Measurements from ENCODE around the gene C10orf62. TPM values are rescaled to one million over a fixed set of nuclear protein-coding genes. Genes with fewer than 3 reads are reported as not detected.
A peak's percentile ranks its signal among the peaks of the same experiment; 100 is the strongest.

C10orf62 gene
- total RNA-seq, 1 donor from 2014 or later = 0.97 TPM

DNA sequence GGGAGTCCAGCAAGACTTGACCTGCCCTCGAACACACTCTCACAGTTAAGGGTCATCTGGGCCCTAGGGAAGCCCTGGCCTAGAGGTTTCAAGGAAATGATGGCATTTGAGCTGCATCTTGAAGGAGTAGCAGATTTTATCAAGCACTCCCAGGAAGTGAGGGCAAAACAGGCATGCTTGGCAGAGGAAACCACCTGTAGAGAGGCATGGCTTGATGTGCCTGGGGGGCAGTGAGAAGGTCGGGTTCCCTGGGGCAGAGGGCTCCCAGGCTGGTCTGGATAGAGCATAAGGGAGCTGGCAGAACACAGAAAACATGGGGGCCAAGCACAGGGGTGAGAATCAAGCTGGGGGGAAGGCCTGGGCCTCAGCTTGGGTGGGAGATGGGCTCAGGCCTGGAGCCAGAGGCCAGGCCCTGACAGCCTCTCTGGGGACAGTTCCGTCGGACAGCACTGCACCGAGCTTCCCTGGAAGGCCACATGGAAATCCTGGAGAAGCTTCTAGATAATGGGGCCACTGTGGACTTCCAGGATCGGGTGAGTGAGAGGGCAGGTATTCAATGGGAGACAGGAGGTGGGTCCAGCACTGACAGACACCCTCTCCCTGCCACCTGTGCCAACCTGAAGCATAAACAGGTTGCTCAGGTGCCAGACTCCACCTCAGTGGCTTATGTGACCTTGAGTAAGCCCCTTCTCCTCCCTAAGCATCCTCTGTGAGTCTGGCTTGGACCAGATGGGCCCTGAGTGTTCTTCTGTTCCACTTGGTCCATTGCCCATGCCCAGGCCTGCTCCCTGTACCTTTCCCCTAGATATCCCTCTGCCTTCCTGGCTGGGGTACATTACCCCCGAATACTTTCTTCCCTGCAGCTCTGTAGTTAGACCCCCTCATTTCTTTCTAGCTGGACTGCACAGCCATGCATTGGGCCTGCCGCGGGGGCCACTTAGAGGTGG, 8.8 kb upstream of the C10orf62 start:
- DNase-seq (ENCODE audit: missing footprints) (no peak), ATAC-seq (no peak)
- intact Hi-C loops (cut with DNase I) = no loop called here

DNA sequence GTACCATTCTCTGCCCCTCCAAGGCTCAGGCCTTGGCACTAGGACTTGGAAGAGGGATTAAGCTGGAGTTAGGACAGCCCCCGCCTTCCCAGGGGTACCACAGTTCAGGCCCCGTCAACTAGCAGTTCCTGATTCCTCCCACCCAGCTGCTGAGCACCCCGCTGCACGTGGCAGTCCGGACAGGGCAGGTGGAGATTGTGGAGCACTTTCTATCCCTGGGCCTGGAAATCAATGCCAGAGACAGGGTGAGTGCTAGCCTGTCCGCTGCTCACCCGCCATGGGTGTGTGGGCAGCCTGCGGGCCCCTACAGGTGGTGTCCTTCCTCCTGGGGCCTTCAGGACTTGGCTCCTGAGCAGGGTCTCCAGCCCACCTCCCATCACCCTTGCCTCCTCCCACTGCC, 7.4 kb upstream of the C10orf62 start:
- DNase-seq (ENCODE audit: missing footprints) = no peak
- intact Hi-C loops (cut with DNase I) = no loop called here
- no peak for ATAC-seq

DNA sequence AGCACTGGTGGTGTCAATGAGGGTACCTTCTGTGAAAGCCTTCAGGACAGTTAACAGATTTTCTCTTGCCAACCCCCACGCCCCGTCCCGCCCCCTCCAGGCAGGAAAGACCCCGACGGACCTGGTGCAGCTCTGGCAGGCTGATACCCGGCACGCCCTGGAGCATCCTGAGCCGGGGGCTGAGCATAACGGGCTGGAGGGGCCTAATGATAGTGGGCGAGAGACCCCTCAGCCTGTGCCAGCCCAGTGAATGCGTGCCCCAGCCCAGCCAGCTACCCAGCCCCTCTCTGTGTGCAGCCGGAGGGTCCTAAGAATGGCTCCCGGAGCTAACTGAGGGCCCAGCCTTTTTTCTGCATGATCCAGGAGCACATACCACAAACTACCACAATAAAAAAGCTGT, 6.0 kb upstream of the C10orf62 start:
- intact Hi-C loops (cut with DNase I) = no loop called here

DNA sequence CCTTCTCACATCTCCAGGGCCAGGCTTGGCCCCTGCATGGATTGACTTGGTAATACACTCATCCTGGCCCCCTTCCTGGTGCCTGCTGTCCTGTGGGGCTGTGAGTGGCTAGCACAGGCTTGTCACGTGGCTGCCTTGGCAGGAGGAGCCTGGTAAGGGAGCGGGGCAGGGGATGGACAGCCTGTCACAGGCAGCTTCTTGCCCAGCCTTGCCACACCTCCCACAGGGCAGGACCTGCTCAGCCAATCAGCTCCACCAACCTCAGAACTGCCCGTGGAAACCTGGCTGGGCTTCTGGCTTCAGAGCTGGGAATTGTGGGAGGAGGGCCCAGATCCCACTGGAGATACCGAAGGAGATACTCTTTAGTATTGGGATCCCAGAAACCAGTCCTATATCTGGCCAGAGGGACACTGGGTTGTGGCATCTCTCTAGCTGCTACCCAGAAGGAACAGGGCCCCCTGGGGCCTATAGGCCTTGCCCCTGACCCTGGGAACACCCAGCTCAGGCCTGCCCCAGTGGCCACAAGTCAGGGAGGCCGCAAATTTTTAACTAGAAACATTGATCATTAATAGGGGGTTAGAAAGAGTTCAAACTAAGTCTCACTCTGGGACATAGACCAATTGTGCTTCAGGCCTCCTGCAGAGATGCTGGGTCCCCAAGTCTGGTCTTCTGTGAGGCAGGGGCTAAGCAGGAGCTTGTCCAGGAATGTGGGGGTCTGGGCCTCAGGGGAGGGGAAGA, 5.3 kb upstream of the C10orf62 start, which contains the start of gene HOGA1:
Gene HOGA1, plus strand, starts transcription at position 330 of the 738 bp plus-strand sequence. Its CDS starts 315 bp downstream, at position 645.
- ATAC-seq (peak; percentile 94), DNase-seq (ENCODE audit: missing footprints) (peak; percentile 87)
- intact Hi-C loops (cut with DNase I) = loop anchor here (1.0 kb wide), 1 partner anchor 12 kb away; no protein-coding TSS in a partner anchor

More for the DNA sequence above, 6.0 kb upstream of the C10orf62 start:
- ATAC-seq = no peak
- DNase-seq (ENCODE audit: missing footprints) = no peak

DNA sequence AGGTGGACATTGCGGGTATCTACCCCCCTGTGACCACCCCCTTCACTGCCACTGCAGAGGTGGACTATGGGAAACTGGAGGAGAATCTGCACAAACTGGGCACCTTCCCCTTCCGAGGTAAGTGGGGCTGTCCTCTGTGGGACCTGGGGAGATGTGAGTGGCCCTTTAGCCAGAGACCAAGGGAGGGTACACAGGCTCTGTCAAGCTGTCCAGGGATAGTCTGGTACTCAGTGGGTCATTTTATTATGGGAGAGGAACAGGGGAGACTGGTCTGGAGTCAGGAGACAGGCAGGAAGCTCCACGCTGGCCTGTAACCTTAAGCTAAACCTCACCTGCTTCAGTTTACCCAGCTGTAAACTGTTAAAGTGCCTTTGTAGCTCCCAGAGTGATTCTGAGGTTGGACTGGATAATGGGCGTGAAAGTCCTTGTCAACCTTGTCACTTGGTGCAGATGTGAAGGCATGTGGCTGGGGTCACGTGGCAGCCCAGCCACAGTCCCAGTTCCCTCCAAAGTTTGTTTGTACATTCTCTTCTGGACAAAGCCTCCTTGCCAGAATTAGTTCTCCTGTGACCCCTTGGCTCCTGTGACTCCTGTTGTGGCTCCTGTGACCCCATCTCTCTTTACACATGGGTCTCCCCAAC, 4.6 kb upstream of the C10orf62 start:
- ATAC-seq (peak; percentile 51), DNase-seq (ENCODE audit: missing footprints) (no peak)

DNA sequence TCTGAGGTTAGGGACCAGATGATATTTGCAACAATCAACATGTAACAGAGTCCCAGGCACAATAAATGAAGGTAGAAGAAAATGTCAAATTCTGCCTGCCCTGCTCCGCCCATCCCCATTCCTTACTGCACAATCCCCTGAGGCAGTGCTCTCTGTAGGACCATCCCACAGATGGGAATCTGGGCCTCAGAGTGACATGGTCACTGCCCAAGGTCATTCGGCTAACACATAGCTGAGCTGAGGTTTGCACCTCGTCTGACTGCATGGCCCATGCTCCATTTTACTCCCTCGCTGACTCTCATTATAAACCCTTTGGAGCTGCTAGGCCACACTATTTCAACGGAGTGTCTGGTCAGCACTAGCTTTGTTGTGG, 4.1 kb upstream of the C10orf62 start:
- ATAC-seq = no peak
- no peak for DNase-seq (ENCODE audit: missing footprints)
- intact Hi-C loops (cut with DNase I) = loop anchor here (1.0 kb wide), 1 partner anchor 24 kb away; no protein-coding TSS in a partner anchor

More for the DNA sequence above, 4.6 kb upstream of the C10orf62 start:
- intact Hi-C loops (cut with DNase I) = loop anchor here (1.0 kb wide), 2 partner anchors 11 to 24 kb away; no protein-coding TSS in a partner anchor

DNA sequence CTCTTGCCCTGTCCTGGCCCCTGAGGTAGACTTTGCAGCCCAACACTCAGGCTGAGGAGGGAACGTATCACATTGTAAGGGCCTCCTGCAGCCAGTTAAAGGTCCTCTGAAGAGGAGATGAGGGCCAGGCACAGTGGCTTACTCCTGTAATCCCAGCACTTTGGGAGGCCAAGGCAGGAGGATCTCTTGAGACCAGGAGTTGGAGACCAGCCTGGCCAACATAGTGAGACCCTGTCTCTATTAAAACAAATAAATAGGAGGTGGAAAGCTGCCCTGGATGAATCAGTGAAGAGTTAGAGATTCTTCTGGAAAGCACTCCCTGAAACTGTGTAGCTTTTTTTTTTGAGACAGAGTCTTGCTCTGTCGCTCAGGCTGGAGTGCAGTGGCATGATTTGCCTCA, 2.3 kb upstream of the C10orf62 start:
- DNase-seq (ENCODE audit: missing footprints) (no peak), ATAC-seq (no peak)
- intact Hi-C loops (cut with DNase I) = no loop called here

DNA sequence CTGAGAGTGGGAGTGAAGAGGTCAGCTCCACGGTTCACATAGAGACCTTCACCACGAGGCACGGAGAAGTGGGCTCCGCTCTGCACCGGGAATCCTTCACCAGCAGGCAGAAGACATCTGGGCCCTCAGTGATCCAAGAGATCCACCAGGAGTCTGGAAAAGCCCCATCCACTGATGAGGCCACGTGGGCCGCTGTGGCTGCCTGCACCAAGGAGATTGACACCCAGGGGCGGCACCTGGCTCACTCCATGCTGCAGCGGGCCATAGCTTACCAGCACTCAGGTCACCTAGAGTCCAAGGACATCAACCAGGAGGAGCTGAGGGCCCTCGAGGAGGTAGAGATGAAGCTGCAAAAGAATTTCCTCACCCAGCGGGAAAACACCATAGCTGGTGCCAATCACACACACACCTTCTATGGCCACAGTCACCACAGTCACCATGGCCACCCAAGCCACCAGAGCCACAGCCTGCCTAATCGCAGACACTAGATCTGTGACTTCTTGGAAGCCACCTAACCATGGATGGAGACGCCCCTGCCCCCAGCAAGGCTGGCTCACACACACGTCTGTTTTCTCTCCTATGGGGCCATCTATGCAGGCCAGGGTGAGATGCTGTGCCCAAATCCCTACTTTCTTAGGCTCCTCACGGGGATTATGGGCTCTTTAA, 694 bp downstream of the C10orf62 start:
- no peak for ATAC-seq
- intact Hi-C loops (cut with DNase I) = no loop called here
- no peak for DNase-seq (ENCODE audit: missing footprints)

DNA sequence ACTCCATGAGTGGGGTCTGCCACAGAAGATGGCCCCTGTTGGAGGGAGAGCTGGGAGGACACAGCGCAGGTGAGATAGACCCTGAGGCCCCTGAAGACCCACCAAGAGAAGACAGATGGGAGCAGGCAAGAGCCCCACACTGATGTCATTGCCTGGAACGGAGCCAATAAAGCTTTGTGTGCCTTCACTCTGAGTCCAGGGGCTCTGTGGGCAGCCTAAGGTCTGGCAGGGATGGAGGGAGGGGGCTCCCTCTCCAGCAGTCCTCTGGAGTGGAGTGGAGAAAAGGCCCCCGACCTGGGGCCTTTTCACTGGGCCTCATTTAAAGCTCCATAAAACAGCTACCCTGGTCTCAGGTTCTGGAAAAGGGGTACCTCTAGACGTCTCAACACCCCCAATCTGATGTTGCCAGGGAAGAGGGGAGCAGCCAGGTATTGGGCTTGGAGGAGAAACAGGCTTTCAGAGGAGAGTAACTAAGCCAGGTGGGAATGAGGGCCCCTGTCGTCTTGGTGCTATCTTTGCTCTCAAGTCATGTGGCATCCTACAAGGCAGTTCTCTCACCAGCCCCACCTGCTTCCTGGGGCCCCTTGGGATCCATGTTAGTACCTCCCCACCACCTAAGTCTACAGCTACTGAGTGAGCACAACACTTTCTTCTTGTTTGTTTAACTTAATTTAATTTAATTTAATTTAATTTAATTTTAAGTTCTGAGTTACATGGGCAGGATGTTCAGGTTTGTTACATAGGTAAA, 1.4 kb downstream of the C10orf62 start:
- DNase-seq (ENCODE audit: missing footprints) = no peak
- intact Hi-C loops (cut with DNase I) = no loop called here
- ATAC-seq = no peak

DNA sequence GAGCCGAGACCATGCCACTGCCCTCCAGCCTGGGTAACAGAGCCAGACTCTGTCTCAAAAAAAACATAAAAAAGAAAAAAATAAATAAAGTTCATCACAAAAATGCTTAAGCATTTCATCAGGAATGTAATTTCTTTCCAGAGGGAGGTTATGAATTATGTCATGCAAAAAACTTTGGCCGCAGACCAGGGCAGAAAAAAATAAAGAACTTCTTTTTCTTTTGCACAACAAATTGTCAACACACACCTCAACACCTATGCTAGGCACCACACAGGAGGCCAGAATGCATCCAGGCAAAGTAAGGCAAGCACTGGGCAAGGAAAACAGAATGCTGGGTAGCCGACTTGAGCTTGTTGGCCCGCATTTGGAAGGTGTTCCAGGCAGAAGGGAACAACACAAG, 3.9 kb downstream of the C10orf62 start:
- no peak for ATAC-seq
- DNase-seq (ENCODE audit: missing footprints) = no peak
- intact Hi-C loops (cut with DNase I) = no loop called here

DNA sequence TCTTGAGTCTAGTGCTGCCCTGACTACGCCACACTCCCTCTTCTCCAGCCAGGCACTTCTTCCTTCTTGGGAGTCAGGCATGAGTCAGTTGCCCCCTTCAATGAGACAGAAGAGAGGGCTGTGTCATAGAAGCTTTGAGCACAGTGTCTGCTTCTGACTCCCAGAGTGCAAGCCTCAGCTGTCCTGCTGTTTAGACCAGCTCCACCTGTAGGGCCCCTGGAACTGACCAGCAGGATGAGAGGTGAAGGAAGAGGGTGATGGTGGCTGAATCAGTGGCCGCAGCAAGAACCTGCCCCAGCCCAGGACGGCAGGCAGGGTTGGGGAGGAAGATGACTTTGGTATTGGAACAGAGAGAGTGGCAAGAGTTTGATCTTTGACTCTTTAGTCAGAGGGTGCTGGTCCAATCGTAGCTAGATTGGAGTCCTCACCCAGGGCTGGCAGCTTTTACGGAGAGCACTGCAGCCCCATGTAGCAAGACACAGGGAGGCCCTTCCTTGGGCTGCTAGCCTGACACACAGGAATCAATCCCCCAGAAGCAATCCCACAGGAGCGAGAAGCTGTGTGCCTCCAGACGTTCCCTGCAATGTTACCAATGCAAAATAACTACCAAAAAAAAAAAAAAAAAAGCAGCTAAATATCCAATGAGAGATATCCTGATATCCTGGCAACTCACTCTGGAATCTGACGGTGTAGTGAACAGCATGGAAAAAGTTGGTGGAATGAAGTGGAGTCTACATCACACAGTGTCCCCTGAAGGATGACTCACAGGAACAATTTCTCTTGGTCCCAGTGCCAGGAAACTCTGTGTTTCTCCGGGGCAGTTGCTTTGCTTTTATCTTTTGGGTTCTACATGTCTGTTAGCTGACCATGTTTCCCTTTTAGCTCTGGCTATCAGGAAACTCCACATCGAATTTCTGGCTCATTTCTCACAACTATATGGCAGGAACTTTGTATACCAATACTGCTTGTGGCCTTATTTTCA, 6.9 kb downstream of the C10orf62 start:
- DNase-seq (ENCODE audit: missing footprints) = no peak
- ATAC-seq = peak; percentile 93
- intact Hi-C loops (cut with DNase I) = loop anchor here (1.0 kb wide), 1 partner anchor 12 kb away; the partner anchor contains the start of gene HOGA1

DNA sequence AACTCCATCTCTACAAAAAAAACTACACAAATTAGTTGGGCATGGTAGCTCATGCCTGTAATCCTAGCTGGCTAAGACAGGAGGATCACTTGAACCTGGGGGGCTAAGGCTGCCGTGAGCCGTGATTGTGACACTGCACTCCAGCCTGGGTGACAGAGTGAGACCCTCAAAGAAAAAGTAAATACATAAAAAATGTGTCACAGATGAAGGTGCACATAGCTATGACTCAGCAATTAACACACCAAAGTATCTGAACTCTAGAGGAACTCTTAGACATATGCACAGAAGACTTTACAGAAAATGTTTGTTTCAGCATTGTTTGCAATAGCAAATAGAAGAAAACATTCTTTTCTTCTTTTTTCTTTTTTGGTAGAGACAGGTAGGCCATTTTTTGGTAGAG, 8.3 kb downstream of the C10orf62 start:
- intact Hi-C loops (cut with DNase I) = no loop called here
- no peak for DNase-seq (ENCODE audit: missing footprints)

DNA sequence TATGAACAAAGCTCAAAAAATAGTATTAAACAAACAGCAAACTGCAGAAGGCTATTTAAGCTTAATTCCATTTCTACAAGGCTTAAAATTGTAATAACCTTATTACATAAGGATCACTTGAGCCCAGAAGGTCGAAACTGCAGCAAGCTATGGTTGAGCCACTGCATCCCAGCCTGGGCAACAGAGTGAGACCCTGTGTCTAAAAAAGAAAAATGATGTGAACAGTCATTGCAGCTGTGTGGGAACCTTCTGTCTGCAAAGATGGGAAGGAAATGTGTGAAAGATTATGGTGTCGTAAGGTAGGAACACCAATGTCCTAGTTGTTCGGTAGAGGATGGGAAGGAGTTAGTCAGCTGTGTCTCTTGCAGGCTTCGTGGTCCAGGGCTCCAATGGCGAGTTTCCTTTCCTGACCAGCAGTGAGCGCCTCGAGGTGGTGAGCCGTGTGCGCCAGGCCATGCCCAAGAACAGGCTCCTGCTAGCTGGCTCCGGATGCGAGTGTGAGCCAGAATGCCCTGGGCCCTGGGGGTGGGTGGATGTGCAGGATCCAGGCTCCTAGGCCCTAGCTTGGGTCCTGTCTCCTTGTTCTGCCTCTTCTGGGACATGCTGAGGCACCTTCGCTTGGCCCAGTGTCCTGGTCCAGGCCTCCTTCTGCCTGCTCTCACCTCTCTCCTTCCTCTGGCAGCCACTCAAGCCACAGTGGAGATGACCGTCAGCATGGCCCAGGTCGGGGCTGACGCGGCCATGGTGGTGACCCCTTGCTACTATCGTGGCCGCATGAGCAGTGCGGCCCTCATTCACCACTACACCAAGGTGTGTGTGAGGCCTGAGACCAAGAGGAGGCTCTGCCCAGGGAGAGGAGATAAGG, 9.1 kb downstream of the C10orf62 start:
- no peak for ATAC-seq
- no peak for DNase-seq (ENCODE audit: missing footprints)
- intact Hi-C loops (cut with DNase I) = no loop called here

More for the DNA sequence above, 8.3 kb downstream of the C10orf62 start:
- ATAC-seq = no peak

DNA sequence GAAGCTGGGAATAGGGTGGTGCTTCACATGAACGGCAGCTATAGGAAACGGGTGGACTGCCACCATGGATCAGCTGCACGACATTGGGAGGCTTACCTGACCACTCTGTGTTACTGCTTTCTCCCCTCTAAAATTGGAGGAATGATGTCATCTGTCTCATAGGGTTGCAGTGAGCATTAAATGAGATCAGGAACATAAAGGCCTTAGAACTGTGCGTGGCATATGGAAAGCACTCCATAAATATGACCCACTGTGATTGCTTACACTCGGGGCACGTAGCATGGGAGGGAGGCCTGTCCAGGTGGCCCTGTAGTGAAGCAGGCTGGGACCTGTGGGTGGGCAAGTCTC, 9.7 kb downstream of the C10orf62 start:
- ATAC-seq (no peak), DNase-seq (ENCODE audit: missing footprints) (no peak)
- intact Hi-C loops (cut with DNase I) = no loop called here

DNA sequence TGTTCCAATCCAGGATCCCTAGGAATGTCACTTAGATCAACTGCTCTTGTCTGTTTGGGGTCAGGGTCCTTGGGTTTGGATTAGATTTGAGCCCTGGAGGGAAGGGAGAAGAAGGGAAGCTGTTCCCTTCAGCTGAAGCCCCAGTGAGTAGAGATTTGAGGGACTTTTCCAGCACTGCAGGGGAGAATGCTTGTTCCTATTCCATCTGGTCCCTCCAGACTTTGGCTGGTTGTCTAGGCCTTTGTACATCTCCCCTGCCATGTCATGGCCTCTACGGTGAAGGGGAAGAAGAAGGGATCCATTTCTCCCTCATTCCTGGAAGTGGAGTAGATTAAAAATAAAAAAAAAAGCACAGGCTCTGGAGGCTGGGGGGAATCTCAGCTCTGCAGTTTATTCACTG, 11.1 kb downstream of the C10orf62 start:
- intact Hi-C loops (cut with DNase I) = no loop called here
- DNase-seq (ENCODE audit: missing footprints) (no peak), ATAC-seq (no peak)

Measured in Right ventricle myocardium inferior (tissue), 1 donor.